DND-41 (cell line): ENCODE data around the gene SPTBN5.

Experiments
- ATAC-seq: fragments of 200-7000 bp; cut with Tn5 transposase; 3 replicates; pipeline ENCODE4 v1.9.1; 2021; ENCODE audit warnings: low read depth; ENCODE audit not compliant: insufficient read depth
- DNase-seq: peaks from one replicate; pipeline ENCODE4 v3.0.0-alpha.2; 2020
- H2AFZ ChIP-seq: 2 replicates; pipeline ENCODE4 v1.6.0; 2012; ENCODE audit warnings: low read depth, low read length
- H3K27ac ChIP-seq: 2 replicates; pipeline ENCODE4 v1.5.1; 2012; ENCODE audit warnings: low read length, inconsistent platforms
- H3K27me3 ChIP-seq: fragments of 200-600 bp; sonication (generic); 2 replicates; pipeline ENCODE4 v1.6.0; 2012; ENCODE audit warnings: low read length, mild to moderate bottlenecking, inconsistent platforms; ENCODE audit not compliant: insufficient read depth, poor library complexity
- H3K36me3 ChIP-seq: 2 replicates; pipeline ENCODE4 v1.5.1; 2012; ENCODE audit warnings: low read length, inconsistent platforms; ENCODE audit not compliant: insufficient read depth
- H3K4me1 ChIP-seq: 2 replicates; pipeline ENCODE4 v1.5.1; 2012; ENCODE audit warnings: mild to moderate bottlenecking, low read length; ENCODE audit not compliant: insufficient read depth
- H3K4me2 ChIP-seq: 2 replicates; pipeline ENCODE4 v1.6.0; 2012; ENCODE audit warnings: mild to moderate bottlenecking, moderate library complexity, low read length, inconsistent platforms; ENCODE audit not compliant: insufficient read depth
- H3K4me3 ChIP-seq, 2 experiments: fragments of 200-600 bp in 1 of 2; shearing (Covaris generic) in 1 of 2; 2 replicates each; pipeline ENCODE4 v1.5.1; 2012 to 2016; ENCODE audit warnings: inconsistent platforms in 2 of 2, low read length in 2 of 2, mild to moderate bottlenecking in 2 of 2, low read depth in 1 of 2, moderate library complexity in 1 of 2
- H3K79me2 ChIP-seq: 2 replicates; pipeline ENCODE4 v1.6.0; 2012; ENCODE audit warnings: low read length, inconsistent platforms; ENCODE audit not compliant: insufficient read depth
- H3K9ac ChIP-seq: 2 replicates; pipeline ENCODE4 v1.6.0; 2012; ENCODE audit warnings: low read depth, mild to moderate bottlenecking, inconsistent platforms, low read length, moderate library complexity
- H3K9me3 ChIP-seq: 2 replicates; pipeline ENCODE4 v1.5.1; 2012; ENCODE audit warnings: low read length, moderate library complexity, mild to moderate bottlenecking, inconsistent platforms; ENCODE audit not compliant: insufficient read depth, severe bottlenecking
- H4K20me1 ChIP-seq: 2 replicates; pipeline ENCODE4 v1.6.0; 2012; ENCODE audit warnings: low read length; ENCODE audit not compliant: insufficient read depth
- CTCF ChIP-seq: IDR thresholded peaks from 2 replicates; pipeline ENCODE4 v1.5.1; 2012; ENCODE audit warnings: borderline replicate concordance, low read length, moderate library complexity, mild to moderate bottlenecking; ENCODE audit not compliant: poor library complexity, severe bottlenecking; ENCODE audit errors: extremely low read depth
- EZH2 ChIP-seq: IDR thresholded peaks from 3 replicates; pipeline ENCODE4 v1.6.1; 2012; ENCODE audit warnings: borderline replicate concordance, low read depth, mild to moderate bottlenecking, moderate library complexity, low read length, inconsistent platforms; ENCODE audit not compliant: severe bottlenecking

SPTBN5 gene

GRCh38 chr15:41866263-41866703 lies 27.6 kb downstream of the SPTBN5 start:
- Histone ChIP-seq H3K9ac (no peak overlapping the region), H3K27ac (no peak overlapping the region), H3K4me3 (no peak overlapping the region), H3K4me1 (no peaks in the 10 kb centered on the region), H3K9me3 (no peaks in the 10 kb centered on the region), H4K20me1 (no peaks in the 10 kb centered on the region), H3K36me3 (no peaks in the 10 kb centered on the region), H2AFZ (no peak overlapping the region), H3K79me2 (no peaks in the 10 kb centered on the region), H3K4me2 (no peak overlapping the region), H3K27me3 (no peaks in the 10 kb centered on the region)
- ATAC-seq, result no peak
- no peak for DNase-seq
- TF ChIP-seq EZH2 (no peak), CTCF (no peak)

GRCh38 chr15:41865490-41866055 lies 28.3 kb downstream of the SPTBN5 start:
- Histone ChIP-seq H2AFZ (no peak overlapping the region), H3K27me3 (no peaks in the 10 kb centered on the region), H3K4me2 (no peak overlapping the region), H3K79me2 (no peaks in the 10 kb centered on the region), H3K4me3 (no peak overlapping the region), H3K9me3 (no peaks in the 10 kb centered on the region), H3K4me1 (no peaks in the 10 kb centered on the region), H3K27ac (no peak overlapping the region), H4K20me1 (no peaks in the 10 kb centered on the region), H3K36me3 (no peaks in the 10 kb centered on the region), H3K9ac (no peak overlapping the region)
- TF ChIP-seq EZH2 (no peak), CTCF (no peak)
- DNase-seq (no peak), ATAC-seq (no peak)

DNA sequence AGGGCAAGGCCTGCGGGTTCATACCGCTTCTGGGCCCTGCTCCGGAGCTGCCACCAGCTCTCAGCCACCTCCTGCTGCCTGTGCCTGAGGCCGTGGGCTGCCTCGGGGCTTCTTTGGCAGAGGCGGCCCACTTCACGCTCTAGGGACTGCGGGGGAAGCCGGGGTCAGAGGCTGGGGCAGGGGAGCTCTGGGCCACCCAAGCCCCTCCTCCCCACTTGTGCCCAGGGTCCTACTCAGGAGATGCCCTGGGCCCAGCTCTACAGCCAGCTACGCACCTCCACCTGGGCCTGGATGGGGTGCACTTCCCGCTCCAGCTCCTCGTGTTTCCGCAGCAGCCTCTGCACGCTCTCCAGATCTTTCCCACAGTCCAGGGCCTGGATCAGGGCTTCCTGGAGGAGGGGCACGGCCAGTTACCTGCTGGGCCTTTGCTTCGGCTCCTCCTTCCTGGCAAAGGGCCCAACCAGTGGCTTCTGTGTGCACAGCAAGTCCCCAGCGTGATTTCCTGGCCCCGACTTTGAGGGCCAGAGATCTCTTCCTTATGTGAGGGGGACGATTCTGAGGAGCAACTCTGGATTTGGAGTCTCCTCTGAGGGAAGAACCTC lies 31.2 kb downstream of the SPTBN5 start:
- Histone ChIP-seq H3K27ac (no peak overlapping the region), H3K4me1 (no peaks in the 10 kb centered on the region), H2AFZ (no peak overlapping the region), H3K9me3 (no peaks in the 10 kb centered on the region), H3K27me3 (no peaks in the 10 kb centered on the region), H3K79me2 (no peaks in the 10 kb centered on the region), H3K36me3 (no peaks in the 10 kb centered on the region), H3K4me3 (no peak overlapping the region), H3K9ac (no peak overlapping the region), H4K20me1 (no peaks in the 10 kb centered on the region), H3K4me2 (no peak overlapping the region)
- DNase-seq, result no peak
- no peak for ATAC-seq
- TF ChIP-seq CTCF (no peak), EZH2 (no peak)
